K562 (cell line): Measurements from ENCODE around the gene RCOR1. TPM values are rescaled to one million over a fixed set of nuclear protein-coding genes. Genes with fewer than 3 reads are reported as not detected.

ENCODE experiments used
- ATAC-seq: fragments of 200-7000 bp; cut with Tn5 transposase; 3 replicates; pipeline ENCODE4 v1.9.1; 2020; ENCODE audit warnings: moderate library complexity
- BruUV-seq: library from RNA; stranded (reverse); fragments of 400-500 nt; replicated peaks from 2 replicates; lab custom pipeline; 2021; lab: Mats Ljungman, UMichigan
- CTCF ChIA-PET: fragments of 300-600 bp; formaldehyde crosslinking; extraction: SDS; loops from one replicate; lab custom pipeline; 2021; ENCODE audit warnings: low intra/inter-chr PET ratio; lab: Yijun Ruan, JAX
- POLR2A ChIA-PET: fragments of 300-600, 350-650 bp; sonication (Branson Sonifier 250); formaldehyde crosslinking; extraction: SDS; loops from one replicate; lab custom pipeline; 2021; ENCODE audit warnings: antibody characterized with exemption, inconsistent platforms; lab: Yijun Ruan, JAX
- DNase-seq, 4 experiments: peaks; one replicate each; pipeline versions ENCODE4 v3.0.0 to v3.0.0-alpha.2; 2011 to 2018; ENCODE audit warnings: low spot score in 3 of 4, mixed read lengths in 3 of 4; ENCODE audit errors: extremely low read depth in 1 of 4
- FAIRE-seq: peaks from 2 replicates; lab custom pipeline; 2011; peaks lifted over from hg19 to GRCh38; lab: Jason Lieb, UNC
- H2AFZ ChIP-seq: 2 replicates; pipeline ENCODE4 v1.6.0; 2011; ENCODE audit warnings: low read depth, low read length, control low read depth, inconsistent platforms
- H3K27ac ChIP-seq: fragments of 200-600 bp; 3 replicates; pipeline ENCODE4 v1.8.0; 2011; ENCODE audit warnings: low read depth, mild to moderate bottlenecking, control low read depth, inconsistent platforms, low read length, moderate library complexity, mixed read lengths; ENCODE audit errors: extremely low read depth
- H3K27me3 ChIP-seq, 2 experiments: fragments of 300-600 bp in 1 of 2; 2 replicates in 1 of 2; 3 replicates in 1 of 2; pipeline versions ENCODE4 v1.6.0 to v1.8.0; 2011; ENCODE audit warnings: inconsistent platforms in 2 of 2, low read length in 2 of 2, mild to moderate bottlenecking in 1 of 2, mixed read lengths in 1 of 2, moderate library complexity in 1 of 2; ENCODE audit not compliant: control insufficient read depth in 2 of 2, insufficient read depth in 2 of 2
- H3K36me3 ChIP-seq: fragments of 300-600 bp; 3 replicates; pipeline ENCODE4 v1.8.0; 2011; ENCODE audit warnings: mild to moderate bottlenecking, low read length, inconsistent platforms; ENCODE audit not compliant: control insufficient read depth, insufficient read depth
- H3K4me1 ChIP-seq, 2 experiments: fragments of 200-600 bp in 1 of 2; replicated peaks in 1 of 2; 2 replicates in 1 of 2; 3 replicates in 1 of 2; pipeline versions ENCODE4 v1.5.1 to v1.8.0; 2011; ENCODE audit warnings: inconsistent platforms in 2 of 2, low read length in 2 of 2, mild to moderate bottlenecking in 1 of 2, mixed read lengths in 1 of 2, moderate library complexity in 1 of 2; ENCODE audit not compliant: control insufficient read depth in 2 of 2, insufficient read depth in 2 of 2
- H3K4me2 ChIP-seq: 2 replicates; pipeline ENCODE4 v1.6.1; 2011; ENCODE audit warnings: low read length, control low read depth, inconsistent platforms, mixed read lengths; ENCODE audit not compliant: insufficient read depth
- H3K4me3 ChIP-seq: fragments of 200-600 bp; sonication (generic), shearing (Covaris generic); 2 replicates; pipeline ENCODE4 v1.5.1; 2016; ENCODE audit warnings: control low read depth, inconsistent platforms
- H3K79me2 ChIP-seq: fragments of 200-600 bp; 3 replicates; pipeline ENCODE4 v1.8.0; 2011; ENCODE audit warnings: low read length, inconsistent platforms; ENCODE audit not compliant: control insufficient read depth, insufficient read depth
- H3K9ac ChIP-seq, 2 experiments: 2 replicates each; pipeline versions ENCODE4 v1.6.0 to v1.6.1; 2011; ENCODE audit warnings: low read depth in 2 of 2, low read length in 2 of 2, control low read depth in 1 of 2, inconsistent platforms in 1 of 2, mild to moderate bottlenecking in 1 of 2, mixed read lengths in 1 of 2; ENCODE audit not compliant: insufficient read depth in 1 of 2
- H3K9me1 ChIP-seq: one replicate; pipeline ENCODE4 v1.6.0; 2011; ENCODE audit warnings: inconsistent platforms, mild to moderate bottlenecking, low read length, moderate library complexity; ENCODE audit not compliant: control insufficient read depth, insufficient read depth
- H3K9me3 ChIP-seq: replicated peaks from 2 replicates; pipeline ENCODE4 v1.5.1; 2011; ENCODE audit warnings: low read depth, low read length, inconsistent platforms; ENCODE audit not compliant: control insufficient read depth, insufficient read depth
- H4K20me1 ChIP-seq: replicated peaks from 2 replicates; pipeline ENCODE4 v1.6.1; 2011; ENCODE audit warnings: low read length, inconsistent platforms, mixed read lengths; ENCODE audit not compliant: control insufficient read depth, insufficient read depth
- ARID1B ChIP-seq: fragments of 450-650 bp; IDR thresholded peaks from 2 replicates; pipeline ENCODE4 v1.6.1; 2016; ENCODE audit warnings: antibody characterized with exemption, mild to moderate bottlenecking, inconsistent platforms
- KDM4B ChIP-seq, 2 experiments: fragments of 450-650 bp in 1 of 2; sonication (generic) in 1 of 2; IDR thresholded peaks; 2 replicates each; pipeline ENCODE4 v1.6.1; 2016 to 2017; ENCODE audit warnings: borderline replicate concordance in 2 of 2, antibody characterized with exemption in 1 of 2, low read depth in 1 of 2, mild to moderate bottlenecking in 1 of 2
- KLF13 ChIP-seq: fragments of 450-650 bp; IDR thresholded peaks from 2 replicates; pipeline ENCODE4 v1.6.1; 2016; ENCODE audit warnings: missing genetic modification characterization, low read depth, mild to moderate bottlenecking, missing compliant biosample characterization, moderate library complexity, borderline replicate concordance
- NFATC3 ChIP-seq: fragments of 450-650 bp; IDR thresholded peaks from 2 replicates; pipeline ENCODE4 v1.6.1; 2017; ENCODE audit warnings: mild to moderate bottlenecking
- POLR3G ChIP-seq: IDR thresholded peaks from 2 replicates; pipeline ENCODE4 v1.6.1; 2011; ENCODE audit not compliant: insufficient read length, insufficient replicate concordance; ENCODE audit errors: extremely low read depth
- PTRF ChIP-seq: fragments of 450-650 bp; IDR thresholded peaks from 2 replicates; pipeline ENCODE4 v1.6.1; 2016; ENCODE audit warnings: mild to moderate bottlenecking, missing genetic modification characterization, missing compliant biosample characterization
- SMAD4 ChIP-seq: fragments of 250-450 bp; sonication (Bioruptor Pico); conservative IDR thresholded peaks from 2 replicates; pipeline ENCODE4 v1.8.0; 2021; ENCODE audit warnings: inconsistent platforms, mild to moderate bottlenecking, moderate library complexity
- WGBS: fragments of 100-300 bp; shearing (Covaris generic); methylation state at CpG from one replicate; pipeline ENCODE4 v1.1.6; 2016; ENCODE audit warnings: low coverage, mixed read lengths; ENCODE audit not compliant: insufficient coverage; ENCODE audit errors: missing lambda C conversion rate; 5-methylcytosine and 5-hydroxymethylcytosine counted together
- in situ Hi-C: fragments of 300-500 bp; cut with MboI; formaldehyde crosslinking; loops from 4 replicates; pipeline ENCODE4 v1.15.0; 2018; ENCODE audit warnings: inconsistent platforms, mixed read lengths
- intact Hi-C: fragments of 100-400 bp; cut with micrococcal nuclease; formaldehyde crosslinking; loops from 2 replicates; pipeline ENCODE4 v1.14.2; 2022
- polyA plus RNA-seq, 8 experiments: library from polyadenylated mRNA; depleted of rRNA in 4 of 8; stranded (reverse) in 5 of 8; unstranded in 3 of 8; fragments of >200 nt; fragmentation: Nextera tagmentation in 2 of 8; fragmentation: Illumina TruSeq in 1 of 8; extraction: Ambion mirVana in 2 of 8; extraction: Trizol in 1 of 8; gene quantifications; 2 replicates each; pipeline versions ENCODE4 v1.2.1 to v1.2.3, GENCODE V29; 2011 to 2014; ENCODE audit warnings: inconsistent platforms in 1 of 8, missing spikeins in 1 of 8
- total RNA-seq, 7 experiments: library from RNA; depleted of rRNA in 6 of 7; stranded (reverse); fragments of >200 nt in 6 of 7; fragmentation: Illumina TruSeq in 2 of 7; extraction: Trizol in 2 of 7; gene quantifications; 2 replicates each; pipeline versions ENCODE4 v1.2.1 to v1.2.3, GENCODE V29; 2011 to 2021; ENCODE audit warnings: low replicate concordance in 1 of 7
- TF ChIP-seq, protein P1 (sequence below): fragments of 250-450 bp; sonication (Bioruptor Pico); IDR thresholded peaks from 2 replicates; pipeline ENCODE4 v1.6.1; 2021; ENCODE audit warnings: mild to moderate bottlenecking

The RCOR1 gene
- total and polyA plus RNA-seq, 9 of the 15 experiments (the other 6 are each of a cell fraction or from before 2014, with no cell fraction given): 8.5 to 47.9 (median 20.9) TPM

DNA sequence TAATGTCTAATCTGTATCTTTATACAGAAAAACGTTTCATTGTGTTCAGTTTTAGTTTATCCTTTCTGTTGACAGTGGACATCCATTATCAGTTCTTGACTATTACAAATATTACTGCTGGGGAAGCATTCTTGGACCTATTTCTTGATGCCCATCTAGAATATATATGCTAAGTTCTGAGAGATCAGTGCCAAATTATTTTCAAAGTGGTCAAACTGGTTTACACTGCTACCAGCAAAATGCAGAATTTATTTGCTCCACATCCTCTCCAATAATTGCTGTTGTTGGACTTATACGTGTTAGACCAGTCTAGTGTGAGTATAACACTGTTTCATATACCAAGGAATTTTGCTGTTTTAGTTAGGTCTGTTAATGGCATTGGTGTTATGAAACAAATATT is 99.3 kb downstream of the RCOR1 start:
- no peak overlapping the region for H2AFZ ChIP-seq
- peaks cover 94% of the 10 kb centered on the region for H3K79me2 ChIP-seq
- TF ChIP-seq POLR3G (no peak), SMAD4 (CRISPR knock-in tag) (no peak), KLF13 (tag) (no peak), ARID1B (no peak), NFATC3 (no peak), PTRF (tag) (no peak), KDM4B (IDR thresholded peaks at IDR 0.05; ENCODE audit: borderline replicate concordance in 2 of 2, low read depth in 1 of 2) (no peak)
- TF ChIP-seq, protein P1, sequence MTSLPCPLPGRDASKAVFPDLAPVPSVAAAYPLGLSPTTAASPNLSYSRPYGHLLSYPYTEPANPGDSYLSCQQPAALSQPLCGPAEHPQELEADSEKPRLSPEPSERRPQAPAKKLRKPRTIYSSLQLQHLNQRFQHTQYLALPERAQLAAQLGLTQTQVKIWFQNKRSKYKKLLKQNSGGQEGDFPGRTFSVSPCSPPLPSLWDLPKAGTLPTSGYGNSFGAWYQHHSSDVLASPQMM (CRISPR knock-in tag): no peak
- BruUV-seq: no TSS peak
- no peak for ATAC-seq
- peaks cover 1% of the 10 kb centered on the region for H3K9me1 ChIP-seq
- H4K20me1 ChIP-seq: peaks cover 22% of the 10 kb centered on the region
- H3K9me3 ChIP-seq: no peaks in the 10 kb centered on the region
- peaks cover 10 to 21% of the 10 kb centered on the region in 2 experiments; a peak in 3 of 5 replicates for H3K4me1 ChIP-seq
- intact Hi-C loops (loop anchor here (5.0 to 10.0 kb wide), 3 partner anchors 86 to 226 kb away; partner anchors contain the start of gene TRAF3), in situ Hi-C loops (no loop called here)
- H3K27ac ChIP-seq: no peak overlapping the region
- FAIRE-seq: no peak
- H3K27me3 ChIP-seq: no peaks in the 10 kb centered on the region
- 50% methylated on average over 2 of the region's 2 CpGs for WGBS
- ChIA-PET POLR2A (interaction anchor here (0.8 to 1.0 kb wide), 2 partner anchors 78 to 100 kb away, joined by 3 read pairs; no protein-coding TSS in a partner anchor), CTCF (no interaction called here)
- H3K36me3 ChIP-seq: peaks cover 8% of the 10 kb centered on the region; the same call in 2 of the 3 replicates
- no peak overlapping the region for H3K9ac ChIP-seq
- H3K4me3 ChIP-seq: no peak overlapping the region
- DNase-seq: no peak
- H3K4me2 ChIP-seq: no peak overlapping the region
